ENCODE data around the gene DHRS3. TPM values are rescaled to one million over a fixed set of nuclear protein-coding genes. Genes with fewer than 3 reads are reported as not detected.

DHRS3 gene
- total and polyA plus RNA-seq, 2 of the 13 experiments (the other 11 are each of a cell fraction or from before 2014, with no cell fraction given), result 48.5 to 90.5 TPM

- TF ChIP-seq POLR2G (IDR thresholded peaks at IDR 0.05; ENCODE audit: low read depth, low read length), result peak; percentile 22
- no peak for TF ChIP-seq TERF1 (CRISPR knock-in tag; IDR thresholded peaks at IDR 0.05)
- peak; percentile 23 for TF ChIP-seq ZC3H13 (CRISPR knock-in tag; IDR thresholded peaks at IDR 0.05)
- TF ChIP-seq ZFP82 (CRISPR knock-in tag; IDR thresholded peaks at IDR 0.05; ENCODE audit: borderline replicate concordance), result no peak
- peak; percentile 93 for TF ChIP-seq ZNF24 (IDR thresholded peaks at IDR 0.05)
- TF ChIP-seq SAFB2 (CRISPR knock-in tag; IDR thresholded peaks at IDR 0.05; ENCODE audit: borderline replicate concordance, low read depth), result 0 out of 2 replicates have a peak, but pooled peaks have one; percentile 21
- peak; percentile 40 for TF ChIP-seq PAF1 (CRISPR knock-in tag; IDR thresholded peaks at IDR 0.05)
- TF ChIP-seq POLR2AphosphoS2 (IDR thresholded peaks at IDR 0.05; ENCODE audit: low read depth, low read length), result peak; percentile 76; the same call in 1 of the 2 replicates
- no peak for TF ChIP-seq MXI1 (IDR thresholded peaks at IDR 0.05; ENCODE audit: borderline replicate concordance, low read depth, low read length)
- TF ChIP-seq IRF2 (CRISPR knock-in tag; IDR thresholded peaks at IDR 0.05), result no peak
- peak; percentile 38; the same call in 1 of the 2 replicates for TF ChIP-seq CEBPB (IDR thresholded peaks at IDR 0.05; ENCODE audit: borderline replicate concordance, low read depth, low read length)
- TF ChIP-seq NFAT5 (CRISPR knock-in tag; IDR thresholded peaks at IDR 0.05), result no peak
- no peak for TF ChIP-seq SMARCE1 (IDR thresholded peaks at IDR 0.05; ENCODE audit: borderline replicate concordance)
- TF ChIP-seq HOXA9 (CRISPR knock-in tag; IDR thresholded peaks at IDR 0.05; ENCODE audit: borderline replicate concordance), result no peak
- TF ChIP-seq ZMYM2 (CRISPR knock-in tag; IDR thresholded peaks at IDR 0.05), result peak; percentile 23; the same call in 1 of the 2 replicates
- TF ChIP-seq ZNF33B (CRISPR knock-in tag; IDR thresholded peaks at IDR 0.05), result no peak
- no peak for TF ChIP-seq IRF1 (CRISPR knock-in tag; IDR thresholded peaks at IDR 0.05; ENCODE audit: low read depth)
- TF ChIP-seq RARG (CRISPR knock-in tag; IDR thresholded peaks at IDR 0.05; ENCODE audit: low read depth), result no peak
- TF ChIP-seq POLR2A (IDR thresholded peaks at IDR 0.05; ENCODE audit: insufficient read depth in 1 of 2, low read depth in 2 of 2, low read length in 2 of 2), result peak; percentile 15 to 53; a peak in 2 of 4 replicates
- H4K20me1 ChIP-seq (ENCODE audit: insufficient read depth, low read length), result peaks cover 67% of the 10 kb centered on the region
- in situ Hi-C loops (cut with HindIII; ENCODE audit: extremely low pct_ligation_motif_present, low pct_unique_long_range_greater_than_20kb), result no loop called here
- peaks cover 11 to 46% of the 10 kb centered on the region in 2 experiments for H3K36me3 ChIP-seq (replicated peaks in 1 of 2; ENCODE audit: control insufficient read depth in 1 of 2, insufficient read depth in 2 of 2, low read length in 2 of 2)
- BruUV-seq (replicated peaks), result TSS peak; percentile 1
- no peak for ATAC-seq
- H3K79me2 ChIP-seq (ENCODE audit: insufficient read depth, low read length), result peaks cover 73% of the 10 kb centered on the region
- FAIRE-seq, result no peak
- no peak overlapping the region for H3K4me2 ChIP-seq (ENCODE audit: low read depth, low read length)
- H2AFZ ChIP-seq (ENCODE audit: low read length), result no peak overlapping the region
- H3K4me1 ChIP-seq (ENCODE audit: insufficient read depth, low read length), result peaks cover 93% of the 10 kb centered on the region
- no peaks in the 10 kb centered on the region for H3K9me3 ChIP-seq (ENCODE audit: low read length)
- WGBS (ENCODE audit: low lambda C conversion rate), result 95% methylated on average over 7 of the region's 7 CpGs
- H3K27ac ChIP-seq (ENCODE audit: extremely low read length, insufficient read depth, low read length), result no peak overlapping the region
- H3K9ac ChIP-seq (ENCODE audit: insufficient read depth, low read depth, low read length), result no peak overlapping the region
- ChIA-PET POLR2A (interaction anchor here (1.2 to 17.4 kb wide), 3 partner anchors 7 to 81 kb away, joined by 3 to 357 read pairs (median 4); partner anchors contain the start of gene DHRS3), CTCF (ENCODE audit: low intra/inter-chr PET ratio, low total read pairs) (no interaction called here)
- intact Hi-C loops (cut with micrococcal nuclease; ENCODE audit: unreplicated experiment), result no loop called here
- H3K4me3 ChIP-seq (replicated peaks in 1 of 3; ENCODE audit: insufficient read depth in 1 of 3, low read depth in 2 of 3, low read length in 3 of 3), result no peak overlapping the region
- H3K27me3 ChIP-seq (ENCODE audit: control insufficient read depth in 1 of 2, insufficient read depth in 2 of 2, low read length in 2 of 2), result no peaks in the 10 kb centered on the region; a peak in 1 of 5 replicates
- DNase-seq (ENCODE audit: low spot score), result no peak
Observed at GRCh38 chr1:12610305-12610935, 7.6 kb downstream of the DHRS3 start.
